ACHN (cell line): ENCODE data around the gene POLR1C.
"Not testable (repeated sequence)": the region's sequence is repeated elsewhere in the genome, so short reads cannot be mapped to it uniquely, and the experiment has no call there.

ENCODE experiments used
- DNase-seq: peaks from one replicate; pipeline ENCODE4 v3.0.0-alpha.2; 2015
- in situ Hi-C: cut with HindIII; loops from 2 replicates; pipeline ENCODE4 v1.10.0; 2017; ENCODE audit warnings: low sequenced_read_pairs, low pct_ligation_motif_present, low pct_unique_long_range_greater_than_20kb

POLR1C gene

DNA sequence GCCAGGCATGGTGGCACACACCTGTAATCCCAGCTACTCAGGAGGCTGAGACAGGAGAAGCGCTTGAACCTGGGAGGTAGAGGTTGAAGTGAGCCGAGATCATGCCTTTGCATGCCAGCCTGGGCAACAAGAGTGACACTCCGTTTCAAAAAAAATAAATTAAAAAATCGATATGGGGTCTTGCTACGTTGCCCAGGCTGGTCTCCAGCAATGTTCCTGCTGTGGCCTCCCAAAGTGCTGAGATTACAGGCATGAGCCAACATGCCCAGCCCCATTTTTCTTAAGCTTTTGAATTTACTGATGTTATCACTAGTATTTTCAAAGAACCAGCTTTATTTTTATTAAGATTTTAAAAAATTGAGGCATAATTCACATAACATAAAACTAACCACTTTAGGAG is 23.6 kb downstream of the POLR1C start:
- in situ Hi-C loops, result no loop called here
- no peak for DNase-seq

DNA sequence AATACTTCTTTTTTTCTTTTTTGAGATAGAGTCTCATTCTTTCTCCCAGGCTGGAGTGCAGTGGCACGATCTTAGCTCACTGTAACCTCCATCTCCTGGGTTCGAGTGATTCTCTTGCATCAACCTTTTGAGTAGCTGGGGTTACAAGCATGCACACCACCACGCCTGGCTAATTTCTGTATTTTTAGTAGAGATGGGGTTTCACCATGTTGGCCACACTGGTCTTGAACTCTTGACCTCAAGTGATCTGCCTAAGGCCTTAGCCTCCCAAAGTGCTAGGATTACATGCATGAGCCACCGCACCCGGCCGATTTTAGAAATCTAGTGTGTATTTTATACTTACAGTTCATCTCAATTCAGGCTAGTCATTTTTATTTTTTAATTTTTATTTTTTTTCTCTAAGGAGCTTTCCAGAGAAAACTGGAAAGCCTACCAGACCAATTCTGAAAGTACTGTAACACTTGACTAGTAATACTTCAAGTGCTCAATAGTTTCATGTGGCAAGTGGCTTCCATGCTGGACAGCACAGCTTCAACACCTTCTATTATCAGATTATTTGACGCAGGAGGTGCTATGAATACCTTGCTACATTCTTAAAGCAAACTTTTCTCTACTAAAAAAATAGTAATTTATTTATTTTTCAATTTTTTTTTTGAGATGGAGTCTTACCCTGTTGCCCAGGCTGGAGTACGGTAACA is 25.0 kb downstream of the POLR1C start:
- in situ Hi-C loops, result no loop called here
- DNase-seq, result no peak

DNA sequence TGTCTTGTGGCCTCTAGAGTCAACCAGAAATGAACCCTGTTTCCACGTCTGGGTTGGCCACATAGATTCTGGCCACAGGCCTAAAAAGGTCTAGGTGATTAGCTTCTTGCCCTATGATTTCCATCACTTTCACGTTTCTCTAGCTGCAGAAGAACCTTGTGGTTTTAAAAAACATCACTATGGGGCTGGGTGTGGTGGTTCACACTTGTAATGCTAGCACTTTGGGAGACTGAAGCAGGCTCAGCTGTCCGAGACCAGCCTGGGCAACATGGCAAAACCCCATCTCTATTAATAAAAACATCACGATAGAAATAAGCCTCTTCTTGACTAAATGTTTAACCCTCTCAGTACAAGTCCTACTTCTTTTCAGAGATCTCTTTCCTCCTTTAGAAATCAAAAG is 27.6 kb downstream of the POLR1C start:
- in situ Hi-C loops, result no loop called here
- no peak for DNase-seq

DNA sequence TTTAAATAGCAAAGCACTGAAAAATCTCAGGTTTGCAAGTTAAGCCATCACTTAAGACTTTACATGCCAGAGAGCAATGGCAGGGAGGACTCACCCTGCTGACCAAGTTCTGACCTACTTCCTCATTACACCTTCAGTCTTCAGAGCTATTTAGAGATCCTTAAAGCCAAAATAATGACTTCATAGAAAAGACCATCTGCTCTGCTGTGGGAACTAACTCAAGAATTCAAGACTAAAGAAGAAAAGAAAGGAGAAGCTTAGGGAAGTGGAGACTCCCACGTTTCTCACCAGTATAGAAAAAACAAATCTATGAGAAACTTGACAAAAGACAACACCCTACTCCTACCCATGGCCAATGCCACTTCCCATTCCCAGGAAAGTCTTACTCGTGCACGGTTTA is 30.3 kb downstream of the POLR1C start:
- in situ Hi-C loops, result no loop called here
- DNase-seq, result no peak

DNA sequence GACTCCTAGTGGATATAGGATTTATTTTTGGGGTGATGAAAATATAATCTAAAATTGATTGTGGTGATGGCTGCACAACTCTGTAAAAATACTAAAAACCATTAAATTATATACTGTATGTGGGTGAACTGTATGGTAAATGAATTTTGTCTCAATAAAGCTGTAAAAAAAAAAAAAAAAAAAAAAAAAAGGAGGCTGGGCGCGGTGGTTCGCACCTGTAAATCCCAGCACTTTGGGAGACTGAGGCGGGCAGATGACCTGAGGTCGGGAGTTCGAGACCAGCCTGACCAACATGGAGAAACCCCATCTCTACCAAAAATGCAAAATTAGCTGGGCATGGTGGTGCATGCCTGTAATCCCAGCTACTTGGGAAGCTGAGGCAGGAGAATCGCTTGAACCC is 40.7 kb downstream of the POLR1C start:
- in situ Hi-C loops, DNase-seq: not testable (repeated sequence)

DNA sequence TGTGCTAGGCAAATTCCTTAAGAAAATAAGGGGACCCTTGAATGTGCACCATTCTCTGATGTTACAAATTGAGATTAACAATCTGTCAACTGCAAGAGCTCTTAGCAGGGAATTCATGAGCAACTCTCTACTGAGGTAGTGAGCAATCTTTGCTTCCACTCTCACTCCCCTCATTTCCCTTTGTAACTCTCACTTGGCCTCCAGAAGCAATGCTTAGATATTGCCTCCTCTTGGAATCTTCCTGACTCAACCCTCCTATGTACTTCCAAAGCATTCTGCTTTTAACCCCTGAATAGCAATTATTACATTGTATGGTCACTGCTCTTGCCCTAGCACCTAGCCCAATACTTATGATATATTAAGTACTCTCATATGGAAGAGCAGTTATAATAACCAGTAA is 42.4 kb downstream of the POLR1C start:
- no peak for DNase-seq
- in situ Hi-C loops, result no loop called here

DNA sequence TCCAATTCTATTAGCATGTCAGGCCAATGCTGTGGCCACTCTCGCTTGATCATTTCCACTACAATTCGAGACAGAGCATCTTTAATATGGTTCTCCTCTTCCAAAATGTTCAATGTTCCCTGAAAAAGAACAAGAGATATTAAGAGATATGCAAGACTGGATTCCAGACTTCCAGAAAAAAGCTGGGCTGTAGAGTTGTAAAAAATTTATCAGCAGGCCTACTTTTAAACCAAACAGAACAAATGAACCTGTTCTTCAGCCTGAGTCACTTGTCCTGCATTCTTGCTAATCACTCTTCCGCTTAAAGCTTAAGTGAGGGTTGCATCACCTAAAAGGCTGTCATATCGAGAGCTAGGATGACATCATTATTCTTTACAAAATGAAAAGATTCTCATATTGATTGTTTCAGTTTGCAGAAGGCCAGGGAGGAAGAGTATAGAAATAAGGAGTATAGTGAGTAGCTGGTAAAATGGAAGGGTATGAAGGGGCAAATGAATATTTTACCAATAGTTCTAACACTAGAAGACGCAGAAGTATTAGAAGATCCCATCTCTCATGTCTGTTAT is 54.1 kb downstream of the POLR1C start:
- peak; percentile 86 for DNase-seq
- in situ Hi-C loops, result no loop called here
